Fibroblast of lung (primary cell): Measurements from ENCODE around the gene RPS6KC1. TPM values are rescaled to one million over a fixed set of nuclear protein-coding genes. Genes with fewer than 3 reads are reported as not detected.
A peak's percentile ranks its signal among the peaks of the same experiment; 100 is the strongest.

ENCODE experiments used
- DNase-seq, 2 donors: peaks; one replicate each; pipeline versions ENCODE4 v3.0.0 to v3.0.0-alpha.2; 2010; ENCODE audit warnings: low read depth in 2 of 2
- H2AFZ ChIP-seq: 2 replicates; pipeline ENCODE4 v1.5.1; 2012; ENCODE audit warnings: low read length, control low read depth, inconsistent platforms
- H3K27ac ChIP-seq: 2 replicates; pipeline ENCODE4 v1.5.1; 2011; ENCODE audit warnings: low read length, control low read depth; ENCODE audit not compliant: insufficient read depth
- H3K27me3 ChIP-seq: 2 replicates; pipeline ENCODE4 v1.5.1; 2011; ENCODE audit warnings: mild to moderate bottlenecking, low read length; ENCODE audit not compliant: control insufficient read depth, insufficient read depth
- H3K36me3 ChIP-seq: 2 replicates; pipeline ENCODE4 v1.5.1; 2011; ENCODE audit warnings: low read length; ENCODE audit not compliant: control insufficient read depth, insufficient read depth
- H3K4me1 ChIP-seq: 2 replicates; pipeline ENCODE4 v1.5.1; 2011; ENCODE audit warnings: low read length; ENCODE audit not compliant: control insufficient read depth, insufficient read depth; ENCODE audit errors: extremely low read depth
- H3K4me2 ChIP-seq: 2 replicates; pipeline ENCODE4 v1.5.1; 2011; ENCODE audit warnings: low read length, control low read depth; ENCODE audit not compliant: insufficient read depth; ENCODE audit errors: extremely low read depth
- H3K4me3 ChIP-seq, 4 experiments: fragments of 200-600 bp in 1 of 4; sonication (generic) in 1 of 4; replicated peaks in 1 of 4; 2 replicates each; pipeline ENCODE4 v1.5.1; 2011 to 2016; ENCODE audit warnings: low read length in 4 of 4, low read depth in 3 of 4, mild to moderate bottlenecking in 3 of 4, control low read depth in 2 of 4, inconsistent platforms in 1 of 4, mixed read lengths in 1 of 4; ENCODE audit not compliant: insufficient read depth in 1 of 4; ENCODE audit errors: control extremely low read depth in 1 of 4
- H3K79me2 ChIP-seq: 2 replicates; pipeline ENCODE4 v1.5.1; 2012; ENCODE audit warnings: mild to moderate bottlenecking, low read length, inconsistent platforms; ENCODE audit not compliant: control insufficient read depth, insufficient read depth
- H3K9ac ChIP-seq: 2 replicates; pipeline ENCODE4 v1.5.1; 2011; ENCODE audit warnings: mild to moderate bottlenecking, low read length, control low read depth; ENCODE audit not compliant: insufficient read depth
- H3K9me3 ChIP-seq: 2 replicates; pipeline ENCODE4 v1.5.1; 2012; ENCODE audit warnings: low read depth, low read length; ENCODE audit not compliant: control insufficient read depth, insufficient read depth
- H4K20me1 ChIP-seq: 2 replicates; pipeline ENCODE4 v1.5.1; 2011; ENCODE audit warnings: low read length; ENCODE audit not compliant: control insufficient read depth, insufficient read depth; ENCODE audit errors: extremely low read depth
- CTCF ChIP-seq, 2 donors: IDR thresholded peaks in 1 of 2; conservative IDR thresholded peaks in 1 of 2; 1 replicate in 1 of 2; 2 replicates in 1 of 2; pipeline ENCODE4 v1.5.1; 2011 to 2012; ENCODE audit warnings: low read length in 2 of 2, control low read depth in 1 of 2, inconsistent platforms in 1 of 2, low read depth in 1 of 2, mild to moderate bottlenecking in 1 of 2
- EZH2 ChIP-seq: IDR thresholded peaks from 2 replicates; pipeline ENCODE4 v1.5.1; 2012; ENCODE audit warnings: low read length, control low read depth, mild to moderate bottlenecking; ENCODE audit errors: missing control alignments
- polyA plus RNA-seq, 2 donors: library from polyadenylated mRNA; depleted of rRNA in 1 of 2; stranded (reverse) in 1 of 2; unstranded in 1 of 2; fragments of >200 nt; gene quantifications; 2 replicates each; pipeline ENCODE4 v1.2.1, GENCODE V29; 2011 to 2012; ENCODE audit warnings: missing spikeins in 1 of 2
- total RNA-seq: library from RNA; depleted of rRNA; stranded (reverse); fragments of >200 nt; gene quantifications from 2 replicates; pipeline ENCODE4 v1.2.1, GENCODE V29; 2014

The RPS6KC1 gene
- total and polyA plus RNA-seq, 2 donors (not counting 1 experiment from before 2014, with no cell fraction given) = 20.9 to 33.5 TPM

- no peaks in the 10 kb centered on the region for H3K9me3 ChIP-seq
- H2AFZ ChIP-seq = no peak overlapping the region
- H3K27ac ChIP-seq = no peak overlapping the region
- DNase-seq = peak; percentile 47 to 83
- H3K36me3 ChIP-seq = no peaks in the 10 kb centered on the region
- H3K27me3 ChIP-seq = no peaks in the 10 kb centered on the region
- H3K4me1 ChIP-seq = peaks cover 4% of the 10 kb centered on the region
- peaks cover 3% of the 10 kb centered on the region for H4K20me1 ChIP-seq
- H3K79me2 ChIP-seq = no peaks in the 10 kb centered on the region
- TF ChIP-seq CTCF (conservative IDR thresholded peaks at IDR 0.05 in 1 of 2, IDR thresholded peaks at IDR 0.05 in 1 of 2; ENCODE audit: low read depth in 1 of 2, low read length in 2 of 2) (no peak), EZH2 (no peak)
- H3K4me2 ChIP-seq = no peak overlapping the region
- no peak overlapping the region for H3K4me3 ChIP-seq
- no peak overlapping the region for H3K9ac ChIP-seq
These were observed 72.5 kb downstream of the RPS6KC1 start for GRCh38 chr1:213123536-213123935.

DNA sequence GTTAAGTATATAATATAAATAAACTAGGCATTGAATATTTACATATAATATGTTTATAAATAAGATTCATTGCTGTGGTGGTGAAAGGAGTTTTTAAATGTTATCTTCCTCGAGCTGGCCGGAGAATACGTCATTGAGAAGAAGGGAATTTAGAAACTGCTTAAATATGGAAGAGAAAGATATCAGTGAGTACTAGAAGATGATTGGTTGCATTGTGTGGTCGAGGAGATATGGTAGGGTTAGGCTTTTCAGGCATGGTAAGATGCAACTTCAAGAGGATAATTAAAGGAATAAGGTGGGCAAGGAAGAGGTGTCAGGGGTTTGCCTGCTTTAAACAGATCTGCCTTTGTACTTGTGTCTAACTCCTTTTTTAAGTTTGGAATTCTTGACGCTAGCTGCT is 73.5 kb downstream of the RPS6KC1 start:
- Histone ChIP-seq H3K27ac (no peak overlapping the region), H4K20me1 (peaks cover 3% of the 10 kb centered on the region), H3K4me2 (no peak overlapping the region), H3K79me2 (no peaks in the 10 kb centered on the region), H3K4me1 (peaks cover 3% of the 10 kb centered on the region), H2AFZ (no peak overlapping the region), H3K27me3 (no peaks in the 10 kb centered on the region), H3K9me3 (no peaks in the 10 kb centered on the region), H3K36me3 (no peaks in the 10 kb centered on the region), H3K9ac (no peak overlapping the region), H3K4me3 (no peak overlapping the region)
- TF ChIP-seq CTCF (conservative IDR thresholded peaks at IDR 0.05 in 1 of 2, IDR thresholded peaks at IDR 0.05 in 1 of 2; ENCODE audit: low read depth in 1 of 2, low read length in 2 of 2) = no peak
- no peak for TF ChIP-seq EZH2
- no peak for DNase-seq

DNA sequence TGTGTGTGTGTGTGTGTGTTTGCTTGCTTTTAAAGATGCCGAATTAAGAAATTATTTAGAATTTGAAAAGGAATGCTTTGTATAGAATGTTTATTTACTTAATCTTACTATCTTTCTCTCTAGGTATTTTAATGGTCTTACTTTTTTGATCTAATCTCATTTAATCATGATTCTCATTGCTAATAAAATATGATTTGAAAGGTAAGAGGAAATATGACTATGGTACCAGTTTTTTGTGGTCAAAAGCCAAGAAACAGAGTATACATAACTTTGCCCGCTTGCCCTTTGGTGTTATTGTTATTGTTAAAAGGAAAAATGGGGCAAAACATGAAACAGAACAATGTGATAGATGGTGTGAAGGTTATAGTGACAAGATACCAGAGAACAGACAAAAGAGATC is 74.6 kb downstream of the RPS6KC1 start:
- Histone ChIP-seq H3K4me2 (no peak overlapping the region), H4K20me1 (peaks cover 3% of the 10 kb centered on the region)
- TF ChIP-seq CTCF (conservative IDR thresholded peaks at IDR 0.05 in 1 of 2, IDR thresholded peaks at IDR 0.05 in 1 of 2; ENCODE audit: low read depth in 1 of 2, low read length in 2 of 2) = no peak
- TF ChIP-seq EZH2 = no peak

More for the DNA sequence above, 74.6 kb downstream of the RPS6KC1 start:
- Histone ChIP-seq H3K27ac (no peak overlapping the region), H3K4me3 (no peak overlapping the region), H3K36me3 (no peaks in the 10 kb centered on the region), H2AFZ (no peak overlapping the region), H3K9me3 (no peaks in the 10 kb centered on the region), H3K9ac (no peak overlapping the region), H3K4me1 (peaks cover 2% of the 10 kb centered on the region), H3K27me3 (no peaks in the 10 kb centered on the region), H3K79me2 (no peaks in the 10 kb centered on the region)
- no peak for DNase-seq
